Activated naive CD8-positive, alpha-beta T cell (primary cell): Measurements from ENCODE around the gene LTB4R.
A peak's percentile ranks its signal among the peaks of the same experiment; 100 is the strongest.
"Not testable (repeated sequence)": the region's sequence is repeated elsewhere in the genome, so short reads cannot be mapped to it uniquely, and the experiment has no call there.

Source experiments
- H3K27ac Mint-ChIP-seq: one replicate; pipeline ENCODE4 v1.8.0; 2021; ENCODE audit warnings: mixed read lengths
- H3K27me3 Mint-ChIP-seq: one replicate; pipeline ENCODE4 v1.8.0; 2021; ENCODE audit warnings: mixed read lengths
- H3K36me3 Mint-ChIP-seq: one replicate; pipeline ENCODE4 v1.8.0; 2021; ENCODE audit warnings: mixed read lengths
- H3K4me1 Mint-ChIP-seq: one replicate; pipeline ENCODE4 v1.8.0; 2021; ENCODE audit warnings: low read depth, mixed read lengths
- H3K4me3 Mint-ChIP-seq: one replicate; pipeline ENCODE4 v1.8.0; 2021; ENCODE audit warnings: mild to moderate bottlenecking, mixed read lengths
- H3K9me3 Mint-ChIP-seq: one replicate; pipeline ENCODE4 v1.8.0; 2021; ENCODE audit warnings: low read depth, mixed read lengths

Gene LTB4R

DNA sequence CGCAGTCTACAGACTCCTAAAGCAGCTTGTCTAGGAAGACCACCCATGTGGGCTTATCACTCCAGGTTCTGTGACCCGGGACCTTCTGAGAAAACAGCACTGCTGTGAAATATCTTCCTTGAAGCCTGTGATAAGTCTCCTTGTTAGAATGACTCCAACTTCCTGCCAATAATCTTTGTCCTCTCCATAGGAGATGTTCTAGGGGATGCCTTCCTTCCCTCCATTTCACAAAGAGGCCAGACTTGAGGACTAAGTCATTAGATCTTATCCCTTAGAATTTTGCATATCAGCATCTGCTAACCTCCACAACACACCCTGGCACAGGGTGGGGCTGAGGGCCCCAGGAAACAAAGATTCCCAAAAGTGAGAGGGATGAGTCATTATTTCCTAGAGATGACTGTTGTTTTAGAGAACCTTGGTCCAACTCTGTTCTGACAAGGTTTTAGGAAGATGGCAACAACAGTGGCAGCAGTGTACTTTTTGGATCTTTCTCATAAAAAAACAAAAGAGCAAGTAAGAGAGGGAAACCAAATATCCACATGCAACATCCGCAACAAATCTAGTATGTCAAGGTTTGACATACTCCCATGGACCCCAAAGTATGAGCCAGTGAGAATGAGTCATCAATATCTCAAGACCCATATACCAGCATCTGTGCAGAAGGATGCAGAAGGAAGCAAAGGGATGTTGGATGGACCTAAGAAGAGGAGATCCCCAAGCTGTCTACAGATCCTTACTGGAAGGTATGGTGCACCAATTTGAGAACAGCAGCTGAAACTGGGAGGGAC lies 6.0 kb downstream of the LTB4R start:
- Mint-ChIP-seq H3K27me3 (no peaks in the 10 kb centered on the region), H3K9me3 (no peaks in the 10 kb centered on the region), H3K27ac (no peak overlapping the region), H3K4me1 (peaks cover 39% of the 10 kb centered on the region), H3K36me3 (no peaks in the 10 kb centered on the region), H3K4me3 (no peak overlapping the region)

DNA sequence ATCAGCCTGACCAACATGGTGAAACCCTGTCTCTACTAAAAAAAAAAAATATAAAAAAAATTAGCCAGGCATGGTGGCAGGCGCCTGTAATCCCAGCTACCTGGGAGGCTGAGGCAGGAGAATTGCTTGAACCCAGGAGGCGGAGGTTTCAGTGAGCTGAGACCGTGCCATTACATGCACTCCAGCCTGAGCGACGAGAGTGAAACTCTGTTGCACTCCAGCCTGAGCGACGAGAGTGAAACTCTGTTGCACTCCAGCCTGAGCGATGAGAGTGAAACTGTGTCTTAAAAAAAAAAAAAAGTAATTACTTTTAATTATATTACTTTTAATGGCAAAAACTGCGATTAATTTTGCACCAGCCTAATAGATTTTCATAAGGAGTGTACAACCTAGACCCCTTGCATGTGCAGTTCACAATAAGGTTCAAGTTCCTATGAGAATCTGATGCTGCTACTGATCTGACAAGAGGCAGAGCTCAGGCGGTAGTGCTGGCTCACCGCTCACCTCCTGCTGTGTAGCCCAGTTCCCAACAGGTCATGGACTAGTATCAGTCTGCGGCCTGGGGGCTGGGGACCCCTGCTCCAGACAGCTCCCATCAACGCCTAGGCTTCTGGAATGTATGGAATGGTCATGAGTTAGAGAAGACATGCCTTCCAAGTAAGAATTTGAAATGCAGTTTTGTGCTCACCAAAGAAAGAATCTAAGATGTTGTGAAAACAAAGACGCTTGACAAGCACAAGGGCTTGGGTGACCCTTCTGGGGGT lies 10.1 kb downstream of the LTB4R start:
- Mint-ChIP-seq H3K4me3 (no peak overlapping the region), H3K4me1 (peaks cover 9% of the 10 kb centered on the region), H3K9me3 (no peaks in the 10 kb centered on the region), H3K36me3 (no peaks in the 10 kb centered on the region), H3K27me3 (no peaks in the 10 kb centered on the region), H3K27ac (no peak overlapping the region)

DNA sequence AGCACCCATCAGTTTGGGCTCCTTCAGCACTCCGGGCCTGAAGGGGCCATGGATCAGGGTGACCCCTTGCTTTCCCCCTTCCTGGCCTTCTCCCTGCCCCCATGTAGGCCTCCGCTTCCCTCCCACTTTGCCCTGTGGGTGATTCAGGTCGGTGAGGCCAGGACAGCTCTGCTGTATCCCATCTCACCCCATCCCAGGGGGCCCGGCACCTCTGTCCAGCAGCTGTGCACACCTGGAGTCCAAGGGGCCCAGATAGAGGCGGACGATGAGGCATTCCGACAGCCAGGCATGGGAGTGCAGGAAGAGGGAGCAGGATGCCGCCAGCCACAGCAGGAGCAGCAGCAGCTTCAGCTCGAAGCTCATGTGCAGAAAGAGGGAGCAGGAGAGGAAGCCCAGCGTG lies 11.4 kb downstream of the LTB4R start:
- H3K9me3 Mint-ChIP-seq = no peaks in the 10 kb centered on the region
- H3K4me1 Mint-ChIP-seq = peaks cover 9% of the 10 kb centered on the region
- H3K36me3 Mint-ChIP-seq = no peaks in the 10 kb centered on the region
- H3K4me3 Mint-ChIP-seq = no peak overlapping the region
- no peaks in the 10 kb centered on the region for H3K27me3 Mint-ChIP-seq
- no peak overlapping the region for H3K27ac Mint-ChIP-seq

DNA sequence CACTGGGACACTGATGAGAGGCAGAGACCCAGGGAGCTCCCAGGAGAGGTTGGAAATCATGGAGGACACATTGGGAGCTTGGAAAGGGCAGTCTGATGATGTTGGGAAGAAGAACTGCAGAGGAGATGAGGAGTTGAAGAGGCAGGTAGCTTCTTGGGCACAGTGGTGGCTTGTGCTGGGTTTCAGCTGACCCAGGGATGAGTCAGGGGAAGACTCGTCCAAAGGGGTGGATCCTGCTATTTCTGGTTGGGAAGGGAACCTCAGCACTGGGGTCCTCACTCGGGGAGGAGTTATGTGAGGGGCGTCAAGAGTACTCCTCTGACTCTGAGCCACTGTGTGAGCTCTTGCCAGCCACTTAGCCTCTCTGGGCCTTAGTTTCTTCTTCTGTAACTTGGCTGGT lies 12.0 kb downstream of the LTB4R start:
- Mint-ChIP-seq H3K27ac (no peak overlapping the region), H3K4me1 (peaks cover 9% of the 10 kb centered on the region), H3K36me3 (no peaks in the 10 kb centered on the region), H3K9me3 (no peaks in the 10 kb centered on the region), H3K4me3 (no peak overlapping the region), H3K27me3 (no peaks in the 10 kb centered on the region)

DNA sequence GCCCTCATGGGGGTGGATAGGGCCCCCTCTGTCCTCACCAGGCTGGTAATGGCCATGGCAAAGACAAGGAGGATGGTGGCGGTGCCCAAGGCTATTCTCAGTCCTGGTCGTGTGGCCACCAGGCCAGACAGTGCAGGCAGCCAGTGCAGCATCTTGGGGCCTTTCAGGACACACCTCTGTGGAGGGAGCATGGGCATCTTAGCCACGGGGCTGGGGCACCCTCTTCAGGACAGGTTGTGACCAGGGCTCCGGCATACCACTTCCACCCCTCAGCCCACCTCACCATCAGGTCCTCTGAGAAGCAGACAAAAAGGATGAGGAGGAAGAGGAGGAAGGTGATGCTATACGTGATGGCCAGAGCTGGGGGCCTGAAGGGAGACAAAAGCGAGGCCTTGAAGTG lies 12.7 kb downstream of the LTB4R start:
- H3K27ac Mint-ChIP-seq = no peak overlapping the region
- H3K4me3 Mint-ChIP-seq = no peak overlapping the region
- no peaks in the 10 kb centered on the region for H3K9me3 Mint-ChIP-seq
- no peaks in the 10 kb centered on the region for H3K36me3 Mint-ChIP-seq
- H3K4me1 Mint-ChIP-seq = peaks cover 10% of the 10 kb centered on the region
- no peaks in the 10 kb centered on the region for H3K27me3 Mint-ChIP-seq

DNA sequence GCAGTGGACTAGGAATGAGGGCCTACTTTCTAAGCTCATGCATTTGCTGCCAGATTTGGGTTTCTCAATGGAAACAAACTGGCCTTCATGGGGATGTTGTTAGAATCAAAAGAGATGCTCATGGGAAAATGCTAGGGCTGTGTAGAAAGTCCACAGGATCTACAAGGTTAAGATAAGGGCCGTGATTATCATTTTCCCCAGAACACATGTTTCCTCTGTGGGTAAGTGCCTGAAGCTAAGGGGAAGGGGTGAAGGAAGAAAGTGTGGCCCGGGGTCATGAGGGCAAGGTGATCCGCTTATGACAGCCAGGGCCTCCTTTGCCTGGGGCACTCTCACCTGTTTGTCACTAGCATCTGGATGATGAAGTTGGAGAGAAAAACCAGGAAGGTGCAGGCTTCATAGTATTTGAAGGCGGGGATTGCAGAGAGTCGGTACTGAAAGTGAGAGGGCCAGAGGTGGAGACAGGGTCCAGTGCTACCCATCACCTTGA lies 13.8 kb downstream of the LTB4R start:
- peaks cover under 1% of the 10 kb centered on the region for H3K27me3 Mint-ChIP-seq
- peaks cover 12% of the 10 kb centered on the region for H3K4me1 Mint-ChIP-seq
- H3K4me3 Mint-ChIP-seq = no peak overlapping the region

DNA sequence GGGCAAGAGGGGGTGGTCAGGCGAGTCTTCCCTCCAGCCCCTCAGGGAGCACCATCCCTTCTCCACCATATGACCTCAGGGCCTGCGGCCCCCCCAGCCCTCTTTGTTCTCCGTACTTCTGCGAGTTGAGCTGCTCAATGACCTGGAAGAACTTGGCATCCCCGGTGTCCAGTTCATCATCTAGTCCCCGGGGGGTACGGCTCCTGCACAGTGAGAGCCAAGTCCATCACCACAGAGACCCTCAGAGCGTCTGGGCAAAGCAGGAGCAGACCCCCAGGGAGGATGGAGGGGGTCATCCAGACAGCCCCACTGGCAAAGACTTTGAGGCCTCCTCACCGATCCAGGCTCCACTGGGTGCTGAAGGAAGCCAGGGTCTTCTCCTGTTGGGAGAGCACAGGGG lies 14.7 kb downstream of the LTB4R start:
- H3K27me3 Mint-ChIP-seq = peaks cover 1% of the 10 kb centered on the region
- no peak overlapping the region for H3K27ac Mint-ChIP-seq
- H3K9me3 Mint-ChIP-seq = no peaks in the 10 kb centered on the region
- H3K4me3 Mint-ChIP-seq = no peak overlapping the region
- peaks cover 16% of the 10 kb centered on the region for H3K4me1 Mint-ChIP-seq
- H3K36me3 Mint-ChIP-seq = no peaks in the 10 kb centered on the region

More for the DNA sequence above, 13.8 kb downstream of the LTB4R start:
- no peak overlapping the region for H3K27ac Mint-ChIP-seq
- H3K36me3 Mint-ChIP-seq = no peaks in the 10 kb centered on the region
- no peaks in the 10 kb centered on the region for H3K9me3 Mint-ChIP-seq

DNA sequence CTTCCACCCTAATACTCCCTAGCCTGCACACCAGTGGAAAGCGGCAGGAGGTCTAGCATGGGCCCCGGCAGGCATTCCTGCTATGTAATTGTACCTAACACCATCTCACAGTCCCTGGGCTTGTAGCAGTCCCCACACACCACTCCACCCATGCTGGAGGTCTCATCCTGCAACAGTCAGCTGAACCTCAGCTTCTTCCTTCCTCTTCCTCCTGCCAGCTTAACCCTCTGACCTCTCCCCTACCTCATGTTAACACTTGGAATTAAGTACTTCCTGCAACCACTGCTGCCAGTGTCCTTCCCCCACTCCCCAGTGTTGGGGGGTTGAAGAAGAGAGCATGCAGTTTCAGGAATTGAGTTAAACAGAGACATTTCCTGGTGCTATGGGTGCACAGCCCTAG lies 16.0 kb downstream of the LTB4R start:
- peaks cover 5% of the 10 kb centered on the region for H3K27me3 Mint-ChIP-seq

DNA sequence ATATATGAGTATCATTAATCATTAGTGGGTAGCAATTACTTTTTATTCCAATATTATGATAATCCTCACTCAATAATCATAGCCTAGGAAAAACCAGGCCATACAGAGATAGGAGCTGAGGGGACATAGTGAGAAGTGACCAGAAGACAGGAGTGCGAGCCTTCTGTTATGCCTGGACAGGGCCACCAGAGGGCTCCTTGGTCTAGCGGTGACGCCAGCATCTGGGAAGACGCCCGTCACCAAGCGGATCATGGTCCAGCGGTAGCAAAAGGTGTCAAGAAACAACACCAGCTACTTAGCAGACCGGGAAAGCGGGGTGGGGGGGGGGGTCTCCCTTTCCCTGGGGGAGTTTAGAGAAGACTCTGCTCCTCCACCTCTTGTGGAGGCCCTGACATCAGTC lies 16.6 kb downstream of the LTB4R start:
- H3K27ac Mint-ChIP-seq, H3K9me3 Mint-ChIP-seq, H3K4me3 Mint-ChIP-seq, H3K36me3 Mint-ChIP-seq, H3K27me3 Mint-ChIP-seq: not testable (repeated sequence)
- H3K4me1 Mint-ChIP-seq = peaks cover 28% of the 10 kb centered on the region

More for the DNA sequence above, 16.0 kb downstream of the LTB4R start:
- Mint-ChIP-seq H3K9me3 (no peaks in the 10 kb centered on the region), H3K4me3 (no peak overlapping the region), H3K27ac (no peak overlapping the region), H3K36me3 (no peaks in the 10 kb centered on the region), H3K4me1 (peaks cover 23% of the 10 kb centered on the region)

DNA sequence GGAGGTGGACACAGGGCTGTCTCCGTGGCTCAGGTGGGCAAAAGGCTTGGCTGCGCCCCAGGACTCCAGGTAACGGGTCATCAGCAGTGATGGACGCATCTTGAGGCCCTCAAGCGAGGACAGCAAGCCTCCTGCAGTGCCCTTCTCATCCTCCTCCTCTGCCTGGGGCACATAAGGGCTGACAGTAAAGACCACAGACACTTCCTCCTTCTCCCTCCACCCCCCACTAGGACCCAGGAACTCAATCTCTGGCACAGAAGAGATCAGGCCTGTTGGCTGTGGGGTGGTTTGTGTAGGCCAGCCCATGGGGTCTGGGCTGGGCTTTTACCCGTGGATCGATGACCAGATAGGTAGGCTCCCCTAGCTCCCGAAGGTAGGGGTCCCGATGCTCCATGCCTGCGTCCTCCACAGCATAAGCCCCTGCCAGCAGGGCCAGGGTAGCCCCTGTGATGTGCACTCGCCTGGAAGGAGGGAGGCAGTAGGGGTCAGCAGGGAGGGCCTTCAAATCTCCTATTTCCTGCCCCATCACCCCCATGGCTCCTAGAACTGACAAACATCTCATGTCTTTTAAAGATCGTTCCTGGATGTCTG lies 17.9 kb downstream of the LTB4R start:
- Mint-ChIP-seq H3K4me3 (no peak overlapping the region), H3K27ac (no peak overlapping the region), H3K4me1 (peaks cover 39% of the 10 kb centered on the region), H3K27me3 (peaks cover 6% of the 10 kb centered on the region), H3K36me3 (no peaks in the 10 kb centered on the region), H3K9me3 (no peaks in the 10 kb centered on the region)

DNA sequence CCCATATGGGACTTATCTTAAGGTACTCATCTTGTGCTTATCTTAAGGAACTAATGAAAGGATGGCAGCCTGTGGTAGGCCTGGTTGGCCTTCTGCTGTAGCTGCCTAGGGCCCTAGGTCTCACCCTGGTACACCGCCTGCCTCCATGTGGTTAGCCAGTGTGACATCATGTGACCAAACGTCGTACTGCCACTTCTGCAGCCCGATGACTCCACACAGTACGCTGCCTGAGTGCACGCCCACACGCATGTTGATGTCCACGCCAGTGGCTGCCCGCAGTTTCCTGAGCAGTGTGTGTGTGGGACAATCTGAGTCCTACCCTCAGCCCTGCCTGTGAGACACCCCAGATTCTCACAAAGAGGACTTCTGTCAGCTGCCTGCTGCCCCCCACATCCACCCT lies 18.4 kb downstream of the LTB4R start:
- H3K9me3 Mint-ChIP-seq = no peaks in the 10 kb centered on the region
- H3K36me3 Mint-ChIP-seq = no peaks in the 10 kb centered on the region
- H3K27me3 Mint-ChIP-seq = peaks cover 6% of the 10 kb centered on the region
- no peak overlapping the region for H3K27ac Mint-ChIP-seq
- peaks cover 41% of the 10 kb centered on the region for H3K4me1 Mint-ChIP-seq
- H3K4me3 Mint-ChIP-seq = no peak overlapping the region

DNA sequence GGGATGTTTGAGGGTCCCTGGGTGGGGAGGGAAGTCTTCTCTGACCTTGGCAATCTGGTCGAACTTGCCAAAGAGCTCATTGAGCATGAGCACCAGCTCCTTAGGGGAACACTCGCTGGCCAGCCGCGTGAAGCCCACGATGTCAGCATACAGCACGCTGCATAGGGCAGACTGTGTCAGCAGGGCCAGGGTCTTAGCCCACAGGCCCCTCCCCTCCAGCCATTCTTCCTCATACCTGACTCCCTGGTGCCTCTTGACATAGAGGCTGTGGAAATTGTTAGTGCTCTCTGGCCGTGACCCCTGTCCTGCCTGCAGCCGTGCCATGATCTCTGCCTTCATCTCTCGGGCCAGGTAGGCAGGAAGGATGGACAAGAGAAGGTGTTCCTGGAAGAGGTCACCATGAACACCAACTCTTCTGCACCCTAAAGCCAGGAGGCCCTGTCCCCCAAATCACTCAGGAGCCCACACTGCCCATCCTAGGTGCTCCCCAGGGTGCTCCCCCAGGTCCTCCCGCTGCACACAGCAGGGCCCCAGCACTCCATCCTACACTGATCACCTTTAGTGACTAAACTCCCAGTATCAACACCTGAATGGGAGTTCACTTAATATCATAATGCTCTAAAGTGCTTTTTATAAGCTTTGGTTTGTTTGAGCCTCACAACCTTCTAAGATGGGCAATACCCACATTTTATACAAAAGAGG lies 19.8 kb downstream of the LTB4R start:
- Mint-ChIP-seq H3K27me3 (peaks cover 8% of the 10 kb centered on the region), H3K27ac (no peak overlapping the region), H3K4me1 (peaks cover 47% of the 10 kb centered on the region)

DNA sequence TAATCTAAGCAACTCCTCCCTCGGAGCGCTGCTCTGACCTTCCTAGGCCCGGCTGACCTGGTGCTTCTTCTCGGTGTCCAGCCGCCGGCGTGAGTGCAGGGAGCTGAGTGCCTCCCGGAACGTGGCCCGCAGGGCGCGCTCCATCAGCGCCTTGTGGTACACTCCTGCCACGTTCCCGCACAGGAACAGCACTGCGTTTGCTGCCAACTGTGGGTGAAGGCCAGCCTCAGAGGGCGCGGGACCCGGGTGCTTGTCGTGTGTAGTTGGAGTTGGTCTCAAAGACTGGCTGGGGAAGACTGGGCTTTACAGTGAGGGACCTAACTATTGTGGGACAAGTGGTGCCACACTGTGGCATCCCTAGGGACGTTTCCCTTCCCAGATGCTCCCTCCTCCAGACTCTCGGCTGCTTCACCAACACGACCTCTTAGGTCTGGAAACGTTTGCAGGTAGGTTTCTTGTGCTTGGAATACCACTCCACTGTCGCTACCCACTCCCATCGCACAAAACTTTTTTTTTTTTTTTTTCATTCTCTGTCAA lies 20.5 kb downstream of the LTB4R start:
- peak overlapping the region; percentile 92 for H3K4me3 Mint-ChIP-seq
- H3K27ac Mint-ChIP-seq = peak overlapping the region; percentile 82
- H3K4me1 Mint-ChIP-seq = peaks cover 49% of the 10 kb centered on the region
- peaks cover 8% of the 10 kb centered on the region for H3K27me3 Mint-ChIP-seq
- no peaks in the 10 kb centered on the region for H3K9me3 Mint-ChIP-seq
- H3K36me3 Mint-ChIP-seq = peaks cover 2% of the 10 kb centered on the region

More for the DNA sequence above, 19.8 kb downstream of the LTB4R start:
- Mint-ChIP-seq H3K4me3 (no peak overlapping the region), H3K9me3 (no peaks in the 10 kb centered on the region), H3K36me3 (peaks cover 1% of the 10 kb centered on the region)

DNA sequence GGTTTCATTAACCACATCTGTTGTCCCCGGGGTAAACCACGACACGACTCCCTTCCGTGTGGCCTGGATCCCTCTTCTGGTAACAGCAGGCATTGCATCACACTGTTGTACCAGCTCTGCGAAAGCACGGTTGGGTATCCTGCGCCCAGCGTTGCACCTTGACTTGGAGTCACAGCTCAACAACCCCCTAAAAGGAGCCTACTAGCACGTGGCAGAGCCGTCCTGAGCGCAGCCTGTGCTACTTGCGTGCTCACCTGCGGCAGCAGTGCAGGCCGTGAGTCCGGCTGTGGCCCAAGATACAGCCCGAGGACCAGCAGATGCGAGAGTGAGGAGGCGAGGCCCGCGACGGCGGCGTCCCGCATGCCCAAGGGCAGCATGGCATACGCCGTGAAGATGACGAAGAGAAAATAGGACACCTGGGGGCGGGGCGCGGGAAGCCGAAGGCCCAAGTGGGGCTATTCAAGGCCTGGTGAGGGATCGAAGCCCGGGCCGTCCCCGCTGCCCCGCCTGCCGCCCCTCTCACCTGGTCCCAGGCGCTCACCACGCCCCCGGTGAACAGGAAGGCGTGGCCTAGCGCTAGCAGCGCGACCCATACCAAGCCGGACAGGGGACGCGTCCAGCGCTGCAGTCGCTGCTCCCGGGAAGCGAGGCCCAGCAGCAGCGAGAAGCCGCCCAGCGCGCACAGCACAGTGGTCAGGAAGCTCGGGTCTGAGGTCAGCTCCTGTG lies 21.1 kb downstream of the LTB4R start:
- Mint-ChIP-seq H3K9me3 (no peaks in the 10 kb centered on the region), H3K27ac (peak overlapping the region; percentile 82), H3K4me1 (peaks cover 45% of the 10 kb centered on the region), H3K36me3 (peaks cover 2% of the 10 kb centered on the region), H3K27me3 (peaks cover 8% of the 10 kb centered on the region), H3K4me3 (peak overlapping the region; percentile 92)
